Natural killer cell treated with Interleukin-12 subunit alpha and Interleukin-12 subunit beta and Interleukin-15 and Interleukin-18, amount 100 ng/mL, for 72 hours (primary cell): ENCODE measurements around the gene CRYBG3. TPM values are rescaled to one million over a fixed set of nuclear protein-coding genes. Genes with fewer than 3 reads are reported as not detected.
A peak's percentile ranks its signal among the peaks of the same experiment; 100 is the strongest.

ENCODE experiments used
- ATAC-seq, 2 donors: fragments of 150-1000 bp; cut with Tn5 transposase in 1 of 2; sonication (Bioruptor Pico), chemical (Tn5 transposase) in 1 of 2; 2 replicates each; pipeline ENCODE4 v1.10.0; 2021
- DNase-seq: peaks from one replicate; pipeline ENCODE4 v3.0.0; 2022; ENCODE audit warnings: low spot score
- H3K27ac Mint-ChIP-seq, 2 donors: 1 replicate in 1 of 2; 2 replicates in 1 of 2; pipeline ENCODE4 v1.8.0; 2022; ENCODE audit warnings: mixed read lengths in 2 of 2, mild to moderate bottlenecking in 1 of 2, moderate library complexity in 1 of 2
- H3K27me3 Mint-ChIP-seq, 2 donors: 1 replicate in 1 of 2; 2 replicates in 1 of 2; pipeline ENCODE4 v1.8.0; 2022; ENCODE audit warnings: mixed read lengths in 2 of 2
- H3K36me3 Mint-ChIP-seq: one replicate; pipeline ENCODE4 v1.8.0; 2022; ENCODE audit warnings: mixed read lengths
- H3K4me1 Mint-ChIP-seq, 2 donors: 1 replicate in 1 of 2; 2 replicates in 1 of 2; pipeline ENCODE4 v1.8.0; 2022; ENCODE audit warnings: low read depth in 2 of 2, mixed read lengths in 2 of 2, mild to moderate bottlenecking in 1 of 2
- H3K4me3 Mint-ChIP-seq: one replicate; pipeline ENCODE4 v1.8.0; 2022; ENCODE audit warnings: mixed read lengths
- H3K9me3 Mint-ChIP-seq: 2 replicates; pipeline ENCODE4 v1.8.0; 2022; ENCODE audit warnings: mixed read lengths
- total RNA-seq, 2 donors: library from RNA; stranded (reverse); gene quantifications; one replicate each; pipeline ENCODE4 v1.2.3, GENCODE V29; 2022

Gene CRYBG3
- total RNA-seq, 2 donors from 2014 or later, result 1.1 TPM

GRCh38 chr3:97860364-97860763 lies 38.6 kb downstream of the CRYBG3 start:
- H3K9me3 Mint-ChIP-seq, result no peaks in the 10 kb centered on the region
- DNase-seq (no peak), ATAC-seq (no peak)
- no peak overlapping the region for H3K27ac Mint-ChIP-seq
- H3K27me3 Mint-ChIP-seq, result peaks cover 4 to 11% of the 10 kb centered on the region in 2 donors
- H3K4me3 Mint-ChIP-seq, result no peak overlapping the region
- H3K36me3 Mint-ChIP-seq, result peaks cover 4% of the 10 kb centered on the region
- peaks cover 3 to 6% of the 10 kb centered on the region in 2 donors for H3K4me1 Mint-ChIP-seq

- DNase-seq (no peak), ATAC-seq (no peak)
- Mint-ChIP-seq H3K4me1 (peaks cover 3 to 6% of the 10 kb centered on the region in 2 donors), H3K9me3 (no peaks in the 10 kb centered on the region), H3K4me3 (no peak overlapping the region), H3K27ac (no peak overlapping the region), H3K36me3 (peaks cover 4% of the 10 kb centered on the region), H3K27me3 (peaks cover 2 to 9% of the 10 kb centered on the region in 2 donors)
These were observed 40.8 kb downstream of the CRYBG3 start for GRCh38 chr3:97862582-97862981.

GRCh38 chr3:97863031-97863430 lies 41.2 kb downstream of the CRYBG3 start:
- Mint-ChIP-seq H3K4me1 (peaks cover 3 to 6% of the 10 kb centered on the region in 2 donors), H3K4me3 (no peak overlapping the region), H3K36me3 (peaks cover 4% of the 10 kb centered on the region), H3K27ac (no peak overlapping the region), H3K27me3 (peaks cover 2 to 6% of the 10 kb centered on the region in 2 donors), H3K9me3 (no peaks in the 10 kb centered on the region)
- ATAC-seq, result no peak
- no peak for DNase-seq

GRCh38 chr3:97863775-97864174 lies 42.0 kb downstream of the CRYBG3 start:
- DNase-seq (no peak), ATAC-seq (no peak)
- Mint-ChIP-seq H3K27ac (no peak overlapping the region), H3K4me1 (peaks cover 3 to 6% of the 10 kb centered on the region in 2 donors), H3K36me3 (peaks cover 4% of the 10 kb centered on the region), H3K4me3 (no peak overlapping the region), H3K9me3 (no peaks in the 10 kb centered on the region), H3K27me3 (peaks cover under 1 to 6% of the 10 kb centered on the region in 2 donors)

- H3K4me1 Mint-ChIP-seq, result peaks cover 7 to 8% of the 10 kb centered on the region in 2 donors
- no peaks in the 10 kb centered on the region for H3K36me3 Mint-ChIP-seq
- H3K4me3 Mint-ChIP-seq, result no peak overlapping the region
- H3K9me3 Mint-ChIP-seq, result no peaks in the 10 kb centered on the region
- H3K27me3 Mint-ChIP-seq, result peaks cover 3 to 16% of the 10 kb centered on the region in 2 donors
- no peak for DNase-seq
- H3K27ac Mint-ChIP-seq, result no peak overlapping the region
- ATAC-seq, result no peak
These were observed 49.4 kb downstream of the CRYBG3 start for GRCh38 chr3:97871186-97871585.

- Mint-ChIP-seq H3K36me3 (no peaks in the 10 kb centered on the region), H3K4me3 (peak overlapping the region; percentile 46), H3K4me1 (peaks cover 7 to 8% of the 10 kb centered on the region in 2 donors), H3K27ac (peak overlapping the region; percentile 51 to 67), H3K9me3 (no peaks in the 10 kb centered on the region), H3K27me3 (peaks cover 8 to 24% of the 10 kb centered on the region in 2 donors)
- DNase-seq, result no peak
- peak; percentile 60 to 78 for ATAC-seq
These were observed 50.2 kb downstream of the CRYBG3 start for GRCh38 chr3:97871801-97872524.

GRCh38 chr3:97872525-97873042 lies 50.8 kb downstream of the CRYBG3 start:
- no peak for ATAC-seq
- no peaks in the 10 kb centered on the region for H3K9me3 Mint-ChIP-seq
- H3K27me3 Mint-ChIP-seq, result peaks cover 12 to 25% of the 10 kb centered on the region in 2 donors
- DNase-seq, result no peak
- peaks cover 7 to 8% of the 10 kb centered on the region in 2 donors for H3K4me1 Mint-ChIP-seq
- peak overlapping the region; percentile 51 to 67 for H3K27ac Mint-ChIP-seq
- H3K36me3 Mint-ChIP-seq, result no peaks in the 10 kb centered on the region
- peak overlapping the region; percentile 46 for H3K4me3 Mint-ChIP-seq

- Mint-ChIP-seq H3K27ac (no peak overlapping the region), H3K4me1 (peaks cover 6 to 9% of the 10 kb centered on the region in 2 donors), H3K27me3 (peaks cover 15 to 25% of the 10 kb centered on the region in 2 donors), H3K36me3 (no peaks in the 10 kb centered on the region), H3K4me3 (no peak overlapping the region), H3K9me3 (no peaks in the 10 kb centered on the region)
- DNase-seq (no peak), ATAC-seq (no peak)
These were observed 58.5 kb downstream of the CRYBG3 start for GRCh38 chr3:97880267-97880666.

GRCh38 chr3:97882975-97883598 lies 61.3 kb downstream of the CRYBG3 start:
- no peaks in the 10 kb centered on the region for H3K9me3 Mint-ChIP-seq
- peaks cover 6 to 9% of the 10 kb centered on the region in 2 donors for H3K4me1 Mint-ChIP-seq
- no peaks in the 10 kb centered on the region for H3K36me3 Mint-ChIP-seq
- H3K27me3 Mint-ChIP-seq, result peaks cover 3 to 7% of the 10 kb centered on the region in 2 donors
- peak overlapping the region; percentile 11 for H3K4me3 Mint-ChIP-seq
- no peak for DNase-seq
- peak in 1 of 2 donors; percentile 65 for ATAC-seq
- H3K27ac Mint-ChIP-seq, result no peak overlapping the region

- Mint-ChIP-seq H3K27ac (no peak overlapping the region), H3K9me3 (no peaks in the 10 kb centered on the region), H3K36me3 (no peaks in the 10 kb centered on the region), H3K4me1 (peaks cover 6 to 9% of the 10 kb centered on the region in 2 donors), H3K27me3 (peaks cover 3 to 7% of the 10 kb centered on the region in 2 donors), H3K4me3 (no peak overlapping the region)
- ATAC-seq (no peak), DNase-seq (no peak)
These were observed 61.9 kb downstream of the CRYBG3 start for GRCh38 chr3:97883736-97884135.

GRCh38 chr3:97884586-97885123 lies 62.8 kb downstream of the CRYBG3 start:
- Mint-ChIP-seq H3K36me3 (no peaks in the 10 kb centered on the region), H3K9me3 (no peaks in the 10 kb centered on the region)
- no peak for ATAC-seq

GRCh38 chr3:97885931-97886824 lies 64.4 kb downstream of the CRYBG3 start:
- no peak overlapping the region for H3K4me3 Mint-ChIP-seq
- no peak for ATAC-seq
- H3K4me1 Mint-ChIP-seq, result peaks cover 3 to 9% of the 10 kb centered on the region in 2 donors
- no peaks in the 10 kb centered on the region for H3K36me3 Mint-ChIP-seq
- H3K9me3 Mint-ChIP-seq, result no peaks in the 10 kb centered on the region
- H3K27me3 Mint-ChIP-seq, result no peaks in the 10 kb centered on the region
- DNase-seq, result no peak
- H3K27ac Mint-ChIP-seq, result no peak overlapping the region

More at GRCh38 chr3:97884586-97885123, 62.8 kb downstream of the CRYBG3 start:
- DNase-seq, result no peak
- Mint-ChIP-seq H3K27me3 (no peaks in the 10 kb centered on the region), H3K4me3 (no peak overlapping the region), H3K4me1 (peaks cover 6 to 9% of the 10 kb centered on the region in 2 donors), H3K27ac (no peak overlapping the region)

GRCh38 chr3:97889814-97890213 lies 68.0 kb downstream of the CRYBG3 start:
- no peaks in the 10 kb centered on the region for H3K36me3 Mint-ChIP-seq
- H3K4me1 Mint-ChIP-seq, result no peaks in the 10 kb centered on the region
- H3K4me3 Mint-ChIP-seq, result no peak overlapping the region
- H3K27ac Mint-ChIP-seq, result no peak overlapping the region
- H3K9me3 Mint-ChIP-seq, result no peaks in the 10 kb centered on the region
- no peaks in the 10 kb centered on the region for H3K27me3 Mint-ChIP-seq
- DNase-seq (no peak), ATAC-seq (no peak)
